IMR-90 (cell line): Measurements from ENCODE around the gene DISP2. TPM values are rescaled to one million over a fixed set of nuclear protein-coding genes. Genes with fewer than 3 reads are reported as not detected.

Source experiments
- ATAC-seq: fragments of 200-7000 bp; cut with Tn5 transposase; 2 replicates; pipeline ENCODE4 v1.9.1; 2020; ENCODE audit warnings: low read depth, mild to moderate bottlenecking, moderate library complexity
- BruUV-seq: library from RNA; stranded (reverse); fragments of 400-500 nt; replicated peaks from 2 replicates; lab custom pipeline; 2021; lab: Mats Ljungman, UMichigan
- CTCF ChIA-PET: fragments of 300-600 bp; formaldehyde crosslinking; extraction: SDS; loops from one replicate; lab custom pipeline; 2021; ENCODE audit warnings: antibody characterized with exemption; lab: Yijun Ruan, JAX
- POLR2A ChIA-PET: fragments of 300-600 bp; sonication (Branson Sonifier 250); formaldehyde crosslinking; loops from one replicate; lab custom pipeline; 2022; ENCODE audit warnings: antibody characterized with exemption; ENCODE audit not compliant: unreplicated experiment; lab: Charles Lee
- DNase-seq: peaks from one replicate; pipeline ENCODE4 v3.0.0; 2013
- H2AFZ ChIP-seq: replicated peaks from 2 replicates; pipeline ENCODE3; 2013; ENCODE audit warnings: low read length, mild to moderate bottlenecking; ENCODE audit not compliant: poor library complexity
- H2AK5ac ChIP-seq: 2 replicates; pipeline ENCODE4 v1.6.1; 2013; ENCODE audit warnings: low read depth, low read length, inconsistent platforms
- H2AK9ac ChIP-seq: replicated peaks from 2 replicates; pipeline ENCODE3; 2013; ENCODE audit warnings: mild to moderate bottlenecking, low read depth, low read length, moderate library complexity; ENCODE audit not compliant: poor library complexity
- H2BK120ac ChIP-seq: 2 replicates; pipeline ENCODE4 v1.6.1; 2013; ENCODE audit warnings: low read depth, low read length, inconsistent platforms
- H2BK15ac ChIP-seq: 3 replicates; pipeline ENCODE4 v1.6.1; 2013; ENCODE audit warnings: low read depth, low read length, inconsistent platforms
- H2BK20ac ChIP-seq: 2 replicates; pipeline ENCODE4 v1.6.1; 2013; ENCODE audit warnings: low read depth, mild to moderate bottlenecking, inconsistent platforms, low read length, moderate library complexity
- H2BK5ac ChIP-seq: 2 replicates; pipeline ENCODE4 v1.6.1; 2013; ENCODE audit warnings: mild to moderate bottlenecking, low read depth, low read length, inconsistent platforms; ENCODE audit not compliant: poor library complexity, severe bottlenecking
- H3K14ac ChIP-seq: replicated peaks from 2 replicates; pipeline ENCODE4 v1.6.1; 2013; ENCODE audit warnings: low read depth, low read length, inconsistent platforms
- H3K18ac ChIP-seq: 2 replicates; pipeline ENCODE4 v1.6.1; 2013; ENCODE audit warnings: low read depth, low read length, control low read depth
- H3K23ac ChIP-seq: 2 replicates; pipeline ENCODE4 v1.6.1; 2013; ENCODE audit warnings: low read depth, low read length, inconsistent platforms
- H3K27ac ChIP-seq: 2 replicates; pipeline ENCODE4 v1.5.1; 2013; ENCODE audit warnings: mild to moderate bottlenecking, control low read depth, low read length; ENCODE audit not compliant: insufficient read depth
- H3K27me3 ChIP-seq: 2 replicates; pipeline ENCODE4 v1.6.1; 2013; ENCODE audit warnings: low read length; ENCODE audit not compliant: control insufficient read depth, insufficient read depth
- H3K36me3 ChIP-seq: 2 replicates; pipeline ENCODE4 v1.6.1; 2013; ENCODE audit warnings: low read length, mixed read lengths; ENCODE audit not compliant: control insufficient read depth, insufficient read depth
- H3K4ac ChIP-seq: 2 replicates; pipeline ENCODE4 v1.6.1; 2013; ENCODE audit warnings: low read depth, low read length, inconsistent platforms
- H3K4me1 ChIP-seq: 2 replicates; pipeline ENCODE4 v1.6.1; 2013; ENCODE audit warnings: low read length, mixed read lengths; ENCODE audit not compliant: control insufficient read depth, insufficient read depth
- H3K4me2 ChIP-seq: 2 replicates; pipeline ENCODE4 v1.6.1; 2013; ENCODE audit warnings: low read depth, mild to moderate bottlenecking, control low read depth, low read length, moderate library complexity
- H3K4me3 ChIP-seq: 2 replicates; pipeline ENCODE4 v1.5.1; 2013; ENCODE audit warnings: low read depth, mild to moderate bottlenecking, control low read depth, low read length, moderate library complexity; ENCODE audit not compliant: insufficient read depth
- H3K56ac ChIP-seq: 2 replicates; pipeline ENCODE4 v1.6.1; 2013; ENCODE audit warnings: low read length, inconsistent platforms; ENCODE audit not compliant: insufficient read depth; ENCODE audit errors: extremely low read depth
- H3K79me1 ChIP-seq, 2 experiments: 2 replicates each; pipeline ENCODE4 v1.6.1; 2013; ENCODE audit warnings: low read length in 2 of 2, inconsistent platforms in 1 of 2, low read depth in 1 of 2
- H3K9ac ChIP-seq: 2 replicates; pipeline ENCODE4 v1.6.1; 2013; ENCODE audit warnings: low read depth, low read length, control low read depth
- H3K9me1 ChIP-seq: 2 replicates; pipeline ENCODE4 v1.6.1; 2013; ENCODE audit warnings: low read length, inconsistent platforms; ENCODE audit not compliant: insufficient read depth
- H3K9me3 ChIP-seq: 2 replicates; pipeline ENCODE4 v1.6.1; 2013; ENCODE audit warnings: low read length; ENCODE audit not compliant: control insufficient read depth, insufficient read depth
- H4K20me1 ChIP-seq: 2 replicates; pipeline ENCODE4 v1.6.1; 2013; ENCODE audit warnings: low read length, inconsistent platforms; ENCODE audit not compliant: insufficient read depth
- H4K5ac ChIP-seq: 2 replicates; pipeline ENCODE4 v1.6.1; 2013; ENCODE audit warnings: mild to moderate bottlenecking, low read depth, low read length, control low read depth
- H4K8ac ChIP-seq, 2 experiments: 2 replicates each; pipeline ENCODE4 v1.6.1; 2013; ENCODE audit warnings: low read depth in 2 of 2, low read length in 2 of 2, control low read depth in 1 of 2, inconsistent platforms in 1 of 2
- H4K91ac ChIP-seq: 2 replicates; pipeline ENCODE4 v1.6.1; 2013; ENCODE audit warnings: low read depth, low read length, inconsistent platforms; ENCODE audit not compliant: insufficient read depth
- BHLHE40 ChIP-seq: fragments of 150-350 bp; IDR thresholded peaks from 2 replicates; pipeline ENCODE4 v1.6.1; 2016; ENCODE audit warnings: mild to moderate bottlenecking, low read depth, low read length
- CEBPB ChIP-seq: IDR thresholded peaks from 2 replicates; pipeline ENCODE4 v1.6.1; 2012; ENCODE audit warnings: low read depth, low read length, improper control_type of control experiment
- CHD1 ChIP-seq: IDR thresholded peaks from 2 replicates; pipeline ENCODE4 v1.6.1; 2012; ENCODE audit warnings: low read depth, low read length, improper control_type of control experiment
- CTCF ChIP-seq: conservative IDR thresholded peaks from 2 replicates; pipeline ENCODE4 v1.5.1; 2012; ENCODE audit warnings: mild to moderate bottlenecking, low read depth, low read length, improper control_type of control experiment
- ELK1 ChIP-seq: fragments of 150-350 bp; IDR thresholded peaks from 2 replicates; pipeline ENCODE4 v1.6.1; 2016; ENCODE audit warnings: low read depth, mild to moderate bottlenecking, low read length, moderate library complexity, borderline replicate concordance
- MAFK ChIP-seq: IDR thresholded peaks from 2 replicates; pipeline ENCODE4 v1.6.1; 2012; ENCODE audit warnings: low read depth, low read length, improper control_type of control experiment
- MAZ ChIP-seq: IDR thresholded peaks from 2 replicates; pipeline ENCODE4 v1.6.1; 2012; ENCODE audit warnings: low read depth, mild to moderate bottlenecking, low read length, improper control_type of control experiment, moderate library complexity, borderline replicate concordance
- POLR2A ChIP-seq: IDR thresholded peaks from 2 replicates; pipeline ENCODE4 v1.6.1; 2012; ENCODE audit warnings: mild to moderate bottlenecking, low read depth, low read length
- RAD21 ChIP-seq: IDR thresholded peaks from 2 replicates; pipeline ENCODE4 v1.6.1; 2012; ENCODE audit warnings: low read length, improper control_type of control experiment
- RCOR1 ChIP-seq: IDR thresholded peaks from 2 replicates; pipeline ENCODE4 v1.6.1; 2012; ENCODE audit warnings: mild to moderate bottlenecking, low read length, improper control_type of control experiment; ENCODE audit not compliant: insufficient replicate concordance
- RFX5 ChIP-seq: IDR thresholded peaks from 2 replicates; pipeline ENCODE4 v1.8.0; 2012; ENCODE audit warnings: low read depth, mild to moderate bottlenecking, low read length, moderate library complexity
- SMC3 ChIP-seq: fragments of 150-350 bp; IDR thresholded peaks from 2 replicates; pipeline ENCODE4 v1.6.1; 2016; ENCODE audit warnings: low read depth, mild to moderate bottlenecking, antibody characterized with exemption, low read length, moderate library complexity
- USF2 ChIP-seq: fragments of 150-350 bp; IDR thresholded peaks from 2 replicates; pipeline ENCODE4 v1.6.1; 2017; ENCODE audit warnings: mild to moderate bottlenecking, antibody characterized with exemption, low read length, low read depth
- WGBS, 2 experiments: methylation state at CpG; one replicate each; pipeline versions ENCODE4 v1.1.5 to v1.1.7; 2013; ENCODE audit warnings: missing lambda C conversion rate in 2 of 2; ENCODE audit not compliant: insufficient read length in 1 of 2; ENCODE audit errors: extremely low coverage in 2 of 2; 5-methylcytosine and 5-hydroxymethylcytosine counted together
- dilution Hi-C: fragments of 300-500 bp; cut with HindIII; formaldehyde crosslinking; loops from one replicate; pipeline ENCODE4 v1.14.3; 2018; ENCODE audit warnings: low sequenced_read_pairs; ENCODE audit not compliant: unreplicated experiment
- in situ Hi-C: fragments of 300-500 bp; cut with MboI; formaldehyde crosslinking; loops from 3 replicates; pipeline ENCODE4 v1.14.3; 2019; ENCODE audit warnings: low sequenced_read_pairs, inconsistent platforms, mixed read lengths
- intact Hi-C: fragments of 100-400 bp; cut with micrococcal nuclease; formaldehyde crosslinking; loops from 2 replicates; pipeline ENCODE4 v1.10.0; 2022
- polyA plus RNA-seq, 3 experiments: library from polyadenylated mRNA; depleted of rRNA; stranded (reverse); fragments of >200 nt; gene quantifications; 2 replicates each; pipeline ENCODE4 v1.2.3, GENCODE V29; 2012; ENCODE audit warnings: low replicate concordance in 1 of 3
- total RNA-seq: library from RNA; depleted of rRNA; stranded (reverse); fragments of >200 nt; gene quantifications from 2 replicates; pipeline ENCODE4 v1.2.3, GENCODE V29; 2012

Gene DISP2
- total and polyA plus RNA-seq, 2 of the 4 experiments (the other 2 are of a cell fraction): 0.34 to 0.36 TPM

GRCh38 chr15:40340740-40341400 is 17.1 kb upstream of the DISP2 start, which contains the start of gene CCDC9B:
Gene CCDC9B (minus strand): TSS chr15:40340939. CDS start chr15:40340819, 120 bp downstream.
- Histone ChIP-seq H3K56ac (peak within 1 kb of the TSS; percentile 99), H3K18ac (peak within 1 kb of the TSS; percentile 85), H2AK9ac (peak within 1 kb of the TSS; percentile 100), H2BK5ac (peak within 1 kb of the TSS; percentile 97), H3K4me1 (peaks cover 39% of the 10 kb centered on the region), H3K4me2 (peak within 1 kb of the TSS; percentile 92), H2AK5ac (peak within 1 kb of the TSS; percentile 100), H4K91ac (peak within 1 kb of the TSS; percentile 99), H2BK20ac (peak within 1 kb of the TSS; percentile 92), H4K5ac (peak within 1 kb of the TSS; percentile 94), H3K79me1 (peaks cover 27 to 50% of the 10 kb centered on the region in 2 experiments; a peak in 3 of 4 replicates), H2AFZ (peak within 1 kb of the TSS; percentile 87), H3K27me3 (no peaks in the 10 kb centered on the region), H4K8ac (peak within 1 kb of the TSS; percentile 93 to 97), H3K9me1 (peaks cover 22% of the 10 kb centered on the region), H3K9me3 (no peaks in the 10 kb centered on the region), H3K4ac (peak within 1 kb of the TSS; percentile 100), H2BK120ac (peak within 1 kb of the TSS; percentile 98), H3K23ac (peak within 1 kb of the TSS; percentile 99), H4K20me1 (no peaks in the 10 kb centered on the region), H3K14ac (peak within 1 kb of the TSS; percentile 98), H2BK15ac (peak within 1 kb of the TSS; percentile 89; the same call in 2 of the 3 replicates), H3K27ac (peak within 1 kb of the TSS; percentile 97), H3K9ac (peak within 1 kb of the TSS; percentile 81), H3K36me3 (peaks cover 15% of the 10 kb centered on the region), H3K4me3 (peak within 1 kb of the TSS; percentile 45)
- ATAC-seq (peak; percentile 45), DNase-seq (peak; percentile 84)
- WGBS, 2 experiments: 0% methylated on average over 9 of the region's 17 CpGs; no CpG with 5 or more reads in 1 of the 2 experiments
- in situ Hi-C loops: no loop called here
- CTCF ChIA-PET: interaction anchor here (0.6 to 1.4 kb wide), 5 partner anchors 28 to 166 kb away, joined by 3 to 5 read pairs (median 5); no protein-coding TSS in a partner anchor
- dilution Hi-C loops: no loop called here
- intact Hi-C loops: loop anchor here (1.0 to 2.0 kb wide), 2 partner anchors 18 to 80 kb away; partner anchors contain the start of gene DISP2
- POLR2A ChIA-PET: interaction anchor here (0.5 to 3.3 kb wide), 6 partner anchors 9 to 1104 kb away, joined by 3 to 20 read pairs (median 4); no protein-coding TSS in a partner anchor
- BruUV-seq: no TSS peak
- TF ChIP-seq RAD21: peak; percentile 11; the same call in 1 of the 2 replicates
- no peak for TF ChIP-seq RCOR1
- TF ChIP-seq CTCF: no peak
- TF ChIP-seq CHD1: no peak
- TF ChIP-seq USF2: 0 out of 2 replicates have a peak, but pooled peaks have one; percentile 12
- peak; percentile 78; the same call in 1 of the 2 replicates for TF ChIP-seq MAZ
- TF ChIP-seq BHLHE40: peak; percentile 78
- no peak for TF ChIP-seq RFX5
- TF ChIP-seq POLR2A: peak; percentile 85
- no peak; the same call in 1 of the 2 replicates for TF ChIP-seq SMC3
- peak; percentile 80 for TF ChIP-seq CEBPB
- no peak for TF ChIP-seq MAFK
- no peak for TF ChIP-seq ELK1
